H9 (cell line): ENCODE data around the gene ERC1. TPM values are rescaled to one million over a fixed set of nuclear protein-coding genes. Genes with fewer than 3 reads are reported as not detected.

Experiments
- DNase-seq: peaks from one replicate; pipeline ENCODE4 v3.0.0-alpha.2; 2017
- H2AFZ ChIP-seq: one replicate; pipeline ENCODE4 v1.6.1; 2013; ENCODE audit warnings: mild to moderate bottlenecking, low read length, control low read depth, moderate library complexity
- H2AK5ac ChIP-seq: 2 replicates; pipeline ENCODE4 v1.6.1; 2013; ENCODE audit warnings: low read length, control low read depth, mixed read lengths; ENCODE audit not compliant: insufficient read length
- H2BK120ac ChIP-seq: one replicate; pipeline ENCODE4 v1.6.1; 2013; ENCODE audit warnings: low read depth, mild to moderate bottlenecking, low read length, control low read depth, inconsistent platforms; ENCODE audit not compliant: poor library complexity, severe bottlenecking
- H2BK12ac ChIP-seq: 2 replicates; pipeline ENCODE4 v1.6.1; 2013; ENCODE audit warnings: low read length, control low read depth, mixed read lengths, low read depth; ENCODE audit not compliant: insufficient read length
- H2BK15ac ChIP-seq: 2 replicates; pipeline ENCODE4 v1.6.1; 2013; ENCODE audit warnings: low read depth, low read length, control low read depth
- H2BK20ac ChIP-seq: one replicate; pipeline ENCODE4 v1.6.1; 2013; ENCODE audit warnings: low read depth, mild to moderate bottlenecking, low read length, control low read depth, inconsistent platforms; ENCODE audit not compliant: poor library complexity, severe bottlenecking
- H2BK5ac ChIP-seq: 2 replicates; pipeline ENCODE4 v1.6.1; 2013; ENCODE audit warnings: low read length, control low read depth, mixed read lengths; ENCODE audit not compliant: insufficient read length
- H3K14ac ChIP-seq: 2 replicates; pipeline ENCODE4 v1.6.1; 2013; ENCODE audit warnings: low read length, control low read depth; ENCODE audit not compliant: insufficient read depth
- H3K18ac ChIP-seq: 2 replicates; pipeline ENCODE4 v1.6.1; 2013; ENCODE audit warnings: low read depth, mild to moderate bottlenecking, mixed read lengths, low read length, control low read depth; ENCODE audit not compliant: insufficient read length
- H3K23ac ChIP-seq: 2 replicates; pipeline ENCODE4 v1.6.1; 2013; ENCODE audit warnings: low read length, control low read depth, mixed read lengths, low read depth; ENCODE audit not compliant: insufficient read length
- H3K23me2 ChIP-seq: 2 replicates; pipeline ENCODE4 v1.6.1; 2013; ENCODE audit warnings: low read depth, mild to moderate bottlenecking, mixed read lengths, low read length, control low read depth; ENCODE audit not compliant: insufficient read length, poor library complexity, severe bottlenecking
- H3K27ac ChIP-seq: 2 replicates; pipeline ENCODE4 v1.5.1; 2013; ENCODE audit warnings: low read length, control low read depth, mixed read lengths, low read depth; ENCODE audit not compliant: insufficient read length
- H3K27me3 ChIP-seq: 2 replicates; pipeline ENCODE4 v1.6.1; 2013; ENCODE audit warnings: low read length, control low read depth, inconsistent platforms; ENCODE audit not compliant: insufficient read depth
- H3K4ac ChIP-seq: 2 replicates; pipeline ENCODE4 v1.6.1; 2013; ENCODE audit warnings: low read depth, mild to moderate bottlenecking, control low read depth, inconsistent platforms, low read length, moderate library complexity
- H3K4me1 ChIP-seq: 2 replicates; pipeline ENCODE4 v1.6.1; 2013; ENCODE audit warnings: low read length, control low read depth, inconsistent platforms; ENCODE audit not compliant: insufficient read depth
- H3K4me2 ChIP-seq: 2 replicates; pipeline ENCODE4 v1.6.1; 2013; ENCODE audit warnings: low read length, control low read depth, mixed read lengths; ENCODE audit not compliant: insufficient read length, insufficient read depth
- H3K56ac ChIP-seq: 2 replicates; pipeline ENCODE4 v1.6.1; 2013; ENCODE audit warnings: low read depth, mild to moderate bottlenecking, mixed read lengths, low read length, control low read depth; ENCODE audit not compliant: insufficient read length
- H3K79me1 ChIP-seq: 2 replicates; pipeline ENCODE4 v1.6.1; 2013; ENCODE audit warnings: low read depth, mild to moderate bottlenecking, moderate library complexity, low read length, control low read depth, inconsistent platforms; ENCODE audit not compliant: insufficient read depth, poor library complexity, severe bottlenecking
- H3K79me2 ChIP-seq: 2 replicates; pipeline ENCODE4 v1.6.1; 2013; ENCODE audit warnings: low read length, control low read depth, inconsistent platforms; ENCODE audit not compliant: insufficient read depth
- H3K9ac ChIP-seq: 2 replicates; pipeline ENCODE4 v1.6.1; 2013; ENCODE audit warnings: low read length, control low read depth, mixed read lengths; ENCODE audit not compliant: insufficient read length; ENCODE audit errors: extremely low read depth
- H3K9me3 ChIP-seq: one replicate; pipeline ENCODE4 v1.6.1; 2013; ENCODE audit warnings: low read depth, low read length, inconsistent platforms; ENCODE audit not compliant: control insufficient read depth
- H3T11ph ChIP-seq: one replicate; pipeline ENCODE4 v1.6.1; 2013; ENCODE audit warnings: mild to moderate bottlenecking, low read length, control low read depth, inconsistent platforms
- H4K20me1 ChIP-seq: one replicate; pipeline ENCODE4 v1.6.1; 2013; ENCODE audit not compliant: control insufficient read depth, insufficient read length, insufficient read depth
- H4K5ac ChIP-seq: 2 replicates; pipeline ENCODE4 v1.6.1; 2013; ENCODE audit warnings: low read depth, mild to moderate bottlenecking, mixed read lengths, low read length, control low read depth; ENCODE audit not compliant: insufficient read length
- H4K8ac ChIP-seq: replicated peaks from 2 replicates; pipeline ENCODE4 v1.6.1; 2013; ENCODE audit warnings: low read length, control low read depth, mixed read lengths, low read depth; ENCODE audit not compliant: insufficient read length
- H4K91ac ChIP-seq: 2 replicates; pipeline ENCODE4 v1.6.1; 2013; ENCODE audit warnings: low read depth, mild to moderate bottlenecking, moderate library complexity, mixed read lengths, low read length, control low read depth; ENCODE audit not compliant: insufficient read length
- H3K27ac Mint-ChIP-seq, 3 experiments: 2 replicates in 2 of 3; 3 replicates in 1 of 3; pipeline ENCODE4 v1.8.0; 2020 to 2021; ENCODE audit warnings: mixed read lengths in 3 of 3, mild to moderate bottlenecking in 1 of 3, moderate library complexity in 1 of 3
- H3K27me3 Mint-ChIP-seq: 2 replicates; pipeline ENCODE4 v1.8.0; 2021; ENCODE audit warnings: low read depth, mild to moderate bottlenecking, moderate library complexity, mixed read lengths
- H3K36me3 Mint-ChIP-seq, 3 experiments: 2 replicates in 2 of 3; 3 replicates in 1 of 3; pipeline ENCODE4 v1.8.0; 2020 to 2021; ENCODE audit warnings: low read depth in 3 of 3, mixed read lengths in 3 of 3; ENCODE audit not compliant: insufficient read depth in 1 of 3
- H3K4me1 Mint-ChIP-seq, 2 experiments: 2 replicates each; pipeline ENCODE4 v1.8.0; 2020; ENCODE audit warnings: mixed read lengths in 2 of 2
- H3K4me3 Mint-ChIP-seq, 2 experiments: 2 replicates in 1 of 2; 3 replicates in 1 of 2; pipeline ENCODE4 v1.8.0; 2020 to 2021; ENCODE audit warnings: mild to moderate bottlenecking in 2 of 2, mixed read lengths in 2 of 2, moderate library complexity in 1 of 2
- H3K9me3 Mint-ChIP-seq, 2 experiments: 2 replicates in 1 of 2; 3 replicates in 1 of 2; pipeline ENCODE4 v1.8.0; 2020; ENCODE audit warnings: mild to moderate bottlenecking in 2 of 2, mixed read lengths in 2 of 2, moderate library complexity in 1 of 2
- CTCF ChIP-seq: fragments of 200-600 bp; sonication (generic); conservative IDR thresholded peaks from 3 replicates; pipeline ENCODE4 v1.8.0; 2021; ENCODE audit warnings: antibody characterized with exemption, mild to moderate bottlenecking
- WGBS: extraction: QIAGEN DNeasy Blood & Tissue Kit; methylation state at CpG from one replicate; pipeline ENCODE4 v1.1.7; 2013; ENCODE audit warnings: missing lambda C conversion rate, low lambda C conversion rate, mixed read lengths; ENCODE audit not compliant: insufficient read length; ENCODE audit errors: extremely low coverage; 5-methylcytosine and 5-hydroxymethylcytosine counted together
- total RNA-seq: library from RNA; stranded (reverse); gene quantifications from 2 replicates; pipeline ENCODE4 v1.2.1, GENCODE V29; 2021

Gene ERC1
- total RNA-seq, 1 experiment from 2014 or later = 51.2 TPM

GRCh38 chr12:1019283-1019682, 28.3 kb downstream of the ERC1 start:
- H3K27ac ChIP-seq = no peak overlapping the region
- H3T11ph ChIP-seq = no peak overlapping the region
- no peaks in the 10 kb centered on the region for H3K27me3 ChIP-seq
- no peak overlapping the region for H2AFZ ChIP-seq
- H3K4me3 Mint-ChIP-seq = no peak overlapping the region
- H3K9me3 Mint-ChIP-seq = no peaks in the 10 kb centered on the region
- WGBS = no CpG with 5 or more reads among the region's 5 CpGs
- H3K9ac ChIP-seq = no peak overlapping the region
- no peak overlapping the region for H4K5ac ChIP-seq
- no peak overlapping the region for H3K18ac ChIP-seq
- no peaks in the 10 kb centered on the region for H3K23me2 ChIP-seq
- no peak overlapping the region for H4K8ac ChIP-seq
- peaks cover 7 to 14% (median 7%) of the 10 kb centered on the region in 3 experiments; a peak in 6 of 7 replicates for H3K36me3 Mint-ChIP-seq
- no peak overlapping the region for H2AK5ac ChIP-seq
- no peak overlapping the region for H3K56ac ChIP-seq
- H2BK120ac ChIP-seq = no peak overlapping the region
- H2BK20ac ChIP-seq = no peak overlapping the region
- H3K14ac ChIP-seq = no peak overlapping the region
- H3K27ac Mint-ChIP-seq = no peak overlapping the region
- no peaks in the 10 kb centered on the region for H3K9me3 ChIP-seq
- no peak overlapping the region for H3K23ac ChIP-seq
- H3K4me2 ChIP-seq = no peak overlapping the region
- H2BK15ac ChIP-seq = no peak overlapping the region
- H3K79me1 ChIP-seq = no peaks in the 10 kb centered on the region
- H3K27me3 Mint-ChIP-seq = no peaks in the 10 kb centered on the region
- no peak for TF ChIP-seq CTCF
- H4K20me1 ChIP-seq = no peaks in the 10 kb centered on the region
- H2BK12ac ChIP-seq = no peak overlapping the region
- no peaks in the 10 kb centered on the region for H3K4me1 ChIP-seq
- H2BK5ac ChIP-seq = no peak overlapping the region
- DNase-seq = no peak
- H3K4ac ChIP-seq = no peak overlapping the region
- H3K79me2 ChIP-seq = no peaks in the 10 kb centered on the region
- H3K4me1 Mint-ChIP-seq = peaks cover 9 to 14% of the 10 kb centered on the region in 2 experiments
- no peak overlapping the region for H4K91ac ChIP-seq
